NCI-H526 (cell line): Measurements from ENCODE around the gene CNFN.

Experiments
- DNase-seq, 2 experiments: peaks; one replicate each; lab custom pipeline; 2025; lab: John Stamatoyannopoulos, UW

The CNFN gene, protein sequence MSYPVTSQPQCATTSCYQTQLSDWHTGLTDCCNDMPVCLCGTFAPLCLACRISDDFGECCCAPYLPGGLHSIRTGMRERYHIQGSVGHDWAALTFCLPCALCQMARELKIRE

GRCh38 chr19:42389899-42390298, at the start of gene CNFN:
TSS of gene CNFN (minus strand) at chr19:42390297. CDS start at chr19:42389037, 1,260 bp downstream.
- no peak for DNase-seq

- DNase-seq, result no peak
These were observed 45.9 kb upstream of the CNFN start for GRCh38 chr19:42436006-42436405.

GRCh38 chr19:42435316-42435715, 45.2 kb upstream of the CNFN start:
- no peak for DNase-seq

- DNase-seq, result peak; percentile 17 to 80
These were observed 43.6 kb upstream of the CNFN start for GRCh38 chr19:42433503-42434260.

DNA sequence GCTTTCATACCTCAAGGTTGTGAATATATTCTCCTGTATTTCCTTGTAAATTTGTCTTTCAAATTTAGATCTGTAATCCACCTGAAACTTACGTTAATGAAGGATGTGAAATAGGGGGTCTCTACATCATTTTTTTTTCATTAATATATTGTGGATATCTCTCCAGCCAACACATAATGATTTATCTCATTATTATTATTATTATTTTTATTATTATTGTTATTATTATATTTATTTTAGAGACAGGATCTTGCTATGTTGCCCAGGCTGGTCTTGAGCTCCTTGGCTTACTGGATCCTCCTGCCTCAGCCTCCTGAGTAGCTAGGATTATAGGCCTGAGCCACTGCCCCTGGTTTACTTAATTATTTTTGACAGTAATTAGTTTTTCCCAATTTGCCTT, 41.4 kb upstream of the CNFN start:
- DNase-seq, result no peak

GRCh38 chr19:42428676-42429075, 38.6 kb upstream of the CNFN start:
- DNase-seq, result no peak

GRCh38 chr19:42427313-42427712, 37.2 kb upstream of the CNFN start, which contains the start of gene LIPE:
TSS of gene LIPE (minus strand) at chr19:42427388. CDS start at chr19:42427149, 239 bp downstream.
- no peak for DNase-seq

- peak in 1 of 2 experiments; percentile 22 for DNase-seq
These were observed 36.5 kb upstream of the CNFN start for GRCh38 chr19:42426643-42427042.

DNA sequence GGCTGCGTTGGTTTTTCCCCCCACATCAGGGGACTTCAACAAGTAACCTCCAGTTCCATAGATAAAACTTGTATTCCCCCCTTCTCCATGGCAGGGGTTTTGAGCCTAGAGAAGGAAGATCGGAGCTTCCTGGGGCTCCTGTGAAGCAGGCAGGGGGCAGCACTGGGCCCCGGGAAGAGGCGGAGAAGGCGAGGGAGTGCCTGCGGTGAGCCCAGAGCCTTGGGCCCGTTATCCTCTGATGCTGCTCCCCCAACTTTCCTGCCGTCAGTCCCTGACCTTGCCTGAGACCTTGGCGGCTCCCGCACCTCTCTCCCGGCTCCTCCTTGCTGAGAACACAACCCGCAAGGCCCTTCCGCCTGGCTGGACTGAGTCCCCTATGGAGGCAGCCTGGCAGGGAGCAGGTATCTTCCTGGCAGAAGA, 34.6 kb upstream of the CNFN start:
- DNase-seq, result peak in 1 of 2 experiments; percentile 19

- DNase-seq, result no peak
These were observed 34.2 kb upstream of the CNFN start for GRCh38 chr19:42424345-42424707.

GRCh38 chr19:42423462-42424344, 33.6 kb upstream of the CNFN start:
- DNase-seq, result peak; percentile 91 to 97

- DNase-seq, result peak; percentile 72 to 81
These were observed 32.9 kb upstream of the CNFN start for GRCh38 chr19:42422901-42423461.

GRCh38 chr19:42422092-42422900, 32.2 kb upstream of the CNFN start:
- DNase-seq, result peak in 1 of 2 experiments; percentile 47

DNA sequence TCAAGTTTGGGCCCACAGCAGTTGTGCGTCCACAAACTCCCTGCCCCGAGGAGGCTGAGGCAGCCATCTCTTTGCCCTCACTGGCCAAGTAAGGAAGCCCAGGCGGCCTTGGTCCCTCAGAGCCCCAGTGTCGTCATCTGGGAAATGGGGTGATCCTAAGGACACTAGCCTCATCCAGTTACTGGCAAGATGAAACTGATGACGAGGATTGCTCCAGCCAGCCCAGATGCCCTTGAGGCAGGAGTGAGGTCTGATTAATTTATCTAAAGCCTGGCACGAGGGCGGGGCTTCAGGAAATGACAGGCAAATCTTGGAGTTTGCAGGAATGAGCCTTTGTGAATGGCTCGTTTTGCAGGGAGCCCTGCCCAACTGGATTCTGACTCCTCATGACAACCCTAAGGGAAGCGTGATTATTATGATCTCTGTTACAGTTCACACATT, 31.5 kb upstream of the CNFN start:
- peak in 1 of 2 experiments; percentile 18 for DNase-seq

DNA sequence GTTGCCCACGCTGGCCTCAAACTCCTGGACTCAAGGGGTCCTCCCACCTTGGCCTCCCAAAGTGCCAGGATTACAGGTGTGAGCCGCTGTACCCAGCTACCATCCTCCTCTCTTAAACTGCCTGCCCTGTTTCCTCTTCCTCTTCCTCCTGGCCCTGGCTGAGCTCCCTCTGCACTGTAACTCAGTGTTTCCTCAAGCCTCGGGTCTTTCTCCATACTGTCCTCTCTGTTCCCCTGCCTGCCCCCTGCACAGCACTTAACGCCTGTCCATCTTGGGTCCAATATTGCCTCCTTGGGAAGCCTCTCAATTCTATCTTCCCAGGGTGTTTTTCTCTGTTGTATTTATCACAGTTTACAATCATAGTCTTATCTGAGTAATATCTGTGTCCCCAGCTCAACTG, 31.0 kb upstream of the CNFN start:
- no peak for DNase-seq

- DNase-seq, result peak; percentile 36 to 80
These were observed 30.0 kb upstream of the CNFN start for GRCh38 chr19:42420055-42420544.

DNA sequence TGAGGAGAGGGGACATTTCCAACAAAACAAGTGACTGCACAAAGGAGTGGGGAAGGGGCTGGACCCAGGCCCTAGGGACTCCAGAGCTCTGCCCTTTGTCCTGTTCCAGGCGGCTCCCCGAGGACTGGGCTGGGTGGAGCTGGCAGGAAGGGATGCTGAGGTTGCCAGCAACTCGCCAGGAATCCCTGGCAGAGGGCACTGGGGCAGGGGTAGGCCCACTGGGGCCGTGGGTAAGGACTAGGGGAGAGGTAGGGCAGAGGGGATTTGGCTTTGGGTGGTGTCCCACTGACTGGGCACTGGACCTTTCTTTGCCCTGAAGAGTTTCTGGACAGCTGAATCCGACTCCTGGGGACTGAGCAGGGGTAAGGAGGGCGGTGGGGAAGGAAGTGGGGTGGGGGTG, 29.2 kb upstream of the CNFN start:
- no peak for DNase-seq

DNA sequence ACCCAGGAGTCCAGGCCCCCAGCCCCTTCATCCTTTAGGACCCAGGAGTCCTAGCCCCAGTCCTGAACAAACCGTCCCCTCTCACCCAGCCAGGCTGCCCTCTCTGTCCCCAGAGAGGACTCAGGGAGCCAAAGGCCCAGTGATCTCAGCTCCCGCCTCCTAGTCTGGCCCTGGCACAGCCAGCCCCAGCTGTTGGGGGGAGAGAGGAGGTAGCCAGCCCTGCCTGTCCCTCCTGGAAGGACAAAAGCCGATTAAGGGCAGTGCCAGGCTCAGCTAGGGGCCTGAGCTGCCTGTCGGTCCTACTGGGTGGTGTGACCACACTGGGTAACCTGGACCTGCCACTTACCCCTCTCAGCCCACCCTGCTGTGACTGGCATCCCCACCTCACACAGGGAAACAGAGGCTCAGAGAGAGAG, 22.6 kb upstream of the CNFN start:
- peak in 1 of 2 experiments; percentile 47 for DNase-seq

DNA sequence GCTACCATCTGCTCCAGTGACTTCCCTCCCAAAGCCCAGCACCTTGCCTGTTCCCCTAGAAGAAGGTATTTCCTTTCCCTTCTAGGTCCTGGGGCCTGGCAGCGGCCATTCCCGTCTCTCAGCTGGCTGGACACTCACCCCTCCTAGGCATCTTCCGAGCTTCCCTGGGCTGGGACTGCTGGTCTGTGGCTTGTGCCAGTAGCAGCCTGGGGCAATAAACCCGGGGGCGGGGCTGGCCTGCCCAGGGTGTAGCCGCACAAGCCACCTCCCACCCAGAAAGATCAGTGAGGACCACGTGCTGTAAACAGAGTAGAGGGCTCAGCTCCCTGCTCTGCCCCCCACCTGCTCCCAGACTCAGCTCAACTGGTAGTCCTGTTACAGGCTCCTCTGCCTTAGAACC, 22.1 kb upstream of the CNFN start:
- peak; percentile 11 to 66 for DNase-seq

DNA sequence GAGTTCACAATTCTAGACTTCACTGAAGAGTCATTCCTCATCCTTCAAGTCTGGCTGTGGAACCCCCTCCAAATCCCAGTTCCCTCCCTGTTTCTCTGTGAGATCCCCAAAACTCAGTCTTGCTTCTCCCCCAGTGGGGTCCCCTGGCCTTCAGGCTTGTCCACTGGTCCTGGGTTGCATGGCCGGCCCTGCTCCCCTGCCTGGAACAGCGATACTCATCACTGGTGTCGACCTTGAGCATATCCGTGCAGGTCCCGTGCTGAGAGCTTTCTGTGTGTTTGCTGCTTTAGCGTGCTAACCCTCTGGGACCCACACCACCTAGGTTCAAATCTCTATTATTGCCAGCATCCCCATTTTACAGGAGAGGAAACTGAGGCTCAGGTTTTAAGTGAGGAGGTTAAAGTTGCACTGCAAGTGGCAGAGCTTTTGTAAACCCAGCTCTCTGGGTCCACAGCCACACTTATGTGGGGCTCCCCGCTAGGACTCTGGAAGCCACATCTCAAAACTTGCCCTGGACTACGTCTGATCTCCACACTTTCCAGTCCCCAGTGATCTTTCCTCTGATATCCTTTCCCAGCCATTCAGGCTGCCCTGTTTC, 21.6 kb upstream of the CNFN start:
- no peak for DNase-seq

DNA sequence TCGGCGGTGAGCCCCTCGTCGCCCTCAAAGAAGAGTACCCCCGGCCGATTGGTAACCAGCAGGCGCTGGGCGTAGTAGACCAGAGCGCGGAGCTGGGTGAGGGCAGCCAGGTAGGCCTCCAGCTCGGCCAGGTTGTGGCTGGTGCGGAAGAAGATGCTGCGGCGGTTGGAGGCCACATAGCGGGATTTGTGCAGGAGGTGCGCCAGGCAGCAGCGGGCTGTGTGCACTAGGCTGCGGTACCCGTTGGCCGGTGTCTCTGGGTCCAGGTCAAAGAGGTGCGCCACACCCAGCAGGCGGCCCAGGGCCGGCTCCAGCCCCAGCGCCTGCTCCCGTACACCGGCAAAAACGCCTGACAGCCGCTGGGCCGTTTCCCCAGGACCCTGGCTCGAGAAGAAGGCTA, 20.3 kb upstream of the CNFN start:
- DNase-seq, result no peak
